H9 (cell line): Measurements from ENCODE around the gene CCDC134. TPM values are rescaled to one million over a fixed set of nuclear protein-coding genes. Genes with fewer than 3 reads are reported as not detected.
A peak's percentile ranks its signal among the peaks of the same experiment; 100 is the strongest.

Source experiments
- DNase-seq: peaks from one replicate; pipeline ENCODE4 v3.0.0-alpha.2; 2017
- H2AFZ ChIP-seq: one replicate; pipeline ENCODE4 v1.6.1; 2013; ENCODE audit warnings: mild to moderate bottlenecking, low read length, control low read depth, moderate library complexity
- H2AK5ac ChIP-seq: 2 replicates; pipeline ENCODE4 v1.6.1; 2013; ENCODE audit warnings: low read length, control low read depth, mixed read lengths; ENCODE audit not compliant: insufficient read length
- H2BK120ac ChIP-seq: one replicate; pipeline ENCODE4 v1.6.1; 2013; ENCODE audit warnings: low read depth, mild to moderate bottlenecking, low read length, control low read depth, inconsistent platforms; ENCODE audit not compliant: poor library complexity, severe bottlenecking
- H2BK12ac ChIP-seq: 2 replicates; pipeline ENCODE4 v1.6.1; 2013; ENCODE audit warnings: low read length, control low read depth, mixed read lengths, low read depth; ENCODE audit not compliant: insufficient read length
- H2BK15ac ChIP-seq: 2 replicates; pipeline ENCODE4 v1.6.1; 2013; ENCODE audit warnings: low read depth, low read length, control low read depth
- H2BK20ac ChIP-seq: one replicate; pipeline ENCODE4 v1.6.1; 2013; ENCODE audit warnings: low read depth, mild to moderate bottlenecking, low read length, control low read depth, inconsistent platforms; ENCODE audit not compliant: poor library complexity, severe bottlenecking
- H2BK5ac ChIP-seq: 2 replicates; pipeline ENCODE4 v1.6.1; 2013; ENCODE audit warnings: low read length, control low read depth, mixed read lengths; ENCODE audit not compliant: insufficient read length
- H3K14ac ChIP-seq: 2 replicates; pipeline ENCODE4 v1.6.1; 2013; ENCODE audit warnings: low read length, control low read depth; ENCODE audit not compliant: insufficient read depth
- H3K18ac ChIP-seq: 2 replicates; pipeline ENCODE4 v1.6.1; 2013; ENCODE audit warnings: low read depth, mild to moderate bottlenecking, mixed read lengths, low read length, control low read depth; ENCODE audit not compliant: insufficient read length
- H3K23ac ChIP-seq: 2 replicates; pipeline ENCODE4 v1.6.1; 2013; ENCODE audit warnings: low read length, control low read depth, mixed read lengths, low read depth; ENCODE audit not compliant: insufficient read length
- H3K23me2 ChIP-seq: 2 replicates; pipeline ENCODE4 v1.6.1; 2013; ENCODE audit warnings: low read depth, mild to moderate bottlenecking, mixed read lengths, low read length, control low read depth; ENCODE audit not compliant: insufficient read length, poor library complexity, severe bottlenecking
- H3K27ac ChIP-seq: 2 replicates; pipeline ENCODE4 v1.5.1; 2013; ENCODE audit warnings: low read length, control low read depth, mixed read lengths, low read depth; ENCODE audit not compliant: insufficient read length
- H3K27me3 ChIP-seq: 2 replicates; pipeline ENCODE4 v1.6.1; 2013; ENCODE audit warnings: low read length, control low read depth, inconsistent platforms; ENCODE audit not compliant: insufficient read depth
- H3K4ac ChIP-seq: 2 replicates; pipeline ENCODE4 v1.6.1; 2013; ENCODE audit warnings: low read depth, mild to moderate bottlenecking, control low read depth, inconsistent platforms, low read length, moderate library complexity
- H3K4me1 ChIP-seq: 2 replicates; pipeline ENCODE4 v1.6.1; 2013; ENCODE audit warnings: low read length, control low read depth, inconsistent platforms; ENCODE audit not compliant: insufficient read depth
- H3K4me2 ChIP-seq: 2 replicates; pipeline ENCODE4 v1.6.1; 2013; ENCODE audit warnings: low read length, control low read depth, mixed read lengths; ENCODE audit not compliant: insufficient read length, insufficient read depth
- H3K56ac ChIP-seq: 2 replicates; pipeline ENCODE4 v1.6.1; 2013; ENCODE audit warnings: low read depth, mild to moderate bottlenecking, mixed read lengths, low read length, control low read depth; ENCODE audit not compliant: insufficient read length
- H3K79me1 ChIP-seq: 2 replicates; pipeline ENCODE4 v1.6.1; 2013; ENCODE audit warnings: low read depth, mild to moderate bottlenecking, moderate library complexity, low read length, control low read depth, inconsistent platforms; ENCODE audit not compliant: insufficient read depth, poor library complexity, severe bottlenecking
- H3K79me2 ChIP-seq: 2 replicates; pipeline ENCODE4 v1.6.1; 2013; ENCODE audit warnings: low read length, control low read depth, inconsistent platforms; ENCODE audit not compliant: insufficient read depth
- H3K9ac ChIP-seq: 2 replicates; pipeline ENCODE4 v1.6.1; 2013; ENCODE audit warnings: low read length, control low read depth, mixed read lengths; ENCODE audit not compliant: insufficient read length; ENCODE audit errors: extremely low read depth
- H3K9me3 ChIP-seq: one replicate; pipeline ENCODE4 v1.6.1; 2013; ENCODE audit warnings: low read depth, low read length, inconsistent platforms; ENCODE audit not compliant: control insufficient read depth
- H3T11ph ChIP-seq: one replicate; pipeline ENCODE4 v1.6.1; 2013; ENCODE audit warnings: mild to moderate bottlenecking, low read length, control low read depth, inconsistent platforms
- H4K20me1 ChIP-seq: one replicate; pipeline ENCODE4 v1.6.1; 2013; ENCODE audit not compliant: control insufficient read depth, insufficient read length, insufficient read depth
- H4K5ac ChIP-seq: 2 replicates; pipeline ENCODE4 v1.6.1; 2013; ENCODE audit warnings: low read depth, mild to moderate bottlenecking, mixed read lengths, low read length, control low read depth; ENCODE audit not compliant: insufficient read length
- H4K8ac ChIP-seq: replicated peaks from 2 replicates; pipeline ENCODE4 v1.6.1; 2013; ENCODE audit warnings: low read length, control low read depth, mixed read lengths, low read depth; ENCODE audit not compliant: insufficient read length
- H4K91ac ChIP-seq: 2 replicates; pipeline ENCODE4 v1.6.1; 2013; ENCODE audit warnings: low read depth, mild to moderate bottlenecking, moderate library complexity, mixed read lengths, low read length, control low read depth; ENCODE audit not compliant: insufficient read length
- H3K27ac Mint-ChIP-seq, 3 experiments: 2 replicates in 2 of 3; 3 replicates in 1 of 3; pipeline ENCODE4 v1.8.0; 2020 to 2021; ENCODE audit warnings: mixed read lengths in 3 of 3, mild to moderate bottlenecking in 1 of 3, moderate library complexity in 1 of 3
- H3K27me3 Mint-ChIP-seq: 2 replicates; pipeline ENCODE4 v1.8.0; 2021; ENCODE audit warnings: low read depth, mild to moderate bottlenecking, moderate library complexity, mixed read lengths
- H3K36me3 Mint-ChIP-seq, 3 experiments: 2 replicates in 2 of 3; 3 replicates in 1 of 3; pipeline ENCODE4 v1.8.0; 2020 to 2021; ENCODE audit warnings: low read depth in 3 of 3, mixed read lengths in 3 of 3; ENCODE audit not compliant: insufficient read depth in 1 of 3
- H3K4me1 Mint-ChIP-seq, 2 experiments: 2 replicates each; pipeline ENCODE4 v1.8.0; 2020; ENCODE audit warnings: mixed read lengths in 2 of 2
- H3K4me3 Mint-ChIP-seq, 2 experiments: 2 replicates in 1 of 2; 3 replicates in 1 of 2; pipeline ENCODE4 v1.8.0; 2020 to 2021; ENCODE audit warnings: mild to moderate bottlenecking in 2 of 2, mixed read lengths in 2 of 2, moderate library complexity in 1 of 2
- H3K9me3 Mint-ChIP-seq, 2 experiments: 2 replicates in 1 of 2; 3 replicates in 1 of 2; pipeline ENCODE4 v1.8.0; 2020; ENCODE audit warnings: mild to moderate bottlenecking in 2 of 2, mixed read lengths in 2 of 2, moderate library complexity in 1 of 2
- total RNA-seq: library from RNA; stranded (reverse); gene quantifications from 2 replicates; pipeline ENCODE4 v1.2.1, GENCODE V29; 2021
- TF ChIP-seq, protein P1 (sequence below): fragments of 200-600 bp; sonication (generic); conservative IDR thresholded peaks from 3 replicates; pipeline ENCODE4 v1.8.0; 2021; ENCODE audit warnings: antibody characterized with exemption, mild to moderate bottlenecking

Gene CCDC134
- total RNA-seq, 1 experiment from 2014 or later = 20.7 TPM

DNA sequence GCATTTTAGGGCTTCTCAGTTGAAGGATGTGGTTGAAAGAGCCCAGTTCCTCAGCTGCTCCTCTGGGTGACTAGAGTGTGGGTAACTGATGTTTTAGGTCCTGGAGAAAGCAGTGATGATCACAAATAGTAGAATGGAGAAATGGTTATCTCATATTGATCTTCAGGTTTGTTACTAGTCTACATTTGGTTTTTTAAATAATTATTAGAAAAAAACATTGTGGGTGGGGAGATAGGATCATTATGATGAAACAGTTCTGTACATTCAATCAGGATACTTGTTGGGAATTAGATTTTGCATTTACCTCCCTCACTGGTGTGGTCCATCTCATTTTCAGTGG lies 57.4 kb downstream of the CCDC134 start:
- Histone ChIP-seq H2AFZ (no peak overlapping the region), H4K8ac (no peak overlapping the region), H3K14ac (no peak overlapping the region), H3K27me3 (no peaks in the 10 kb centered on the region), H2BK12ac (no peak overlapping the region), H2BK20ac (no peak overlapping the region), H3K27ac (no peak overlapping the region), H3K23me2 (no peaks in the 10 kb centered on the region), H3K9me3 (no peaks in the 10 kb centered on the region), H2BK120ac (no peak overlapping the region), H3K4me2 (no peak overlapping the region), H3K4me1 (peaks cover 4% of the 10 kb centered on the region; the same call in 1 of the 2 replicates), H3K9ac (no peak overlapping the region), H3K4ac (no peak overlapping the region), H3K23ac (no peak overlapping the region), H2AK5ac (no peak overlapping the region), H3T11ph (no peak overlapping the region), H3K79me1 (peaks cover 10% of the 10 kb centered on the region), H2BK5ac (no peak overlapping the region), H4K5ac (no peak overlapping the region), H4K20me1 (no peaks in the 10 kb centered on the region), H3K79me2 (peaks cover 21% of the 10 kb centered on the region; the same call in 1 of the 2 replicates), H3K18ac (no peak overlapping the region), H2BK15ac (no peak overlapping the region), H4K91ac (no peak overlapping the region), H3K56ac (no peak overlapping the region)
- TF ChIP-seq, protein P1, sequence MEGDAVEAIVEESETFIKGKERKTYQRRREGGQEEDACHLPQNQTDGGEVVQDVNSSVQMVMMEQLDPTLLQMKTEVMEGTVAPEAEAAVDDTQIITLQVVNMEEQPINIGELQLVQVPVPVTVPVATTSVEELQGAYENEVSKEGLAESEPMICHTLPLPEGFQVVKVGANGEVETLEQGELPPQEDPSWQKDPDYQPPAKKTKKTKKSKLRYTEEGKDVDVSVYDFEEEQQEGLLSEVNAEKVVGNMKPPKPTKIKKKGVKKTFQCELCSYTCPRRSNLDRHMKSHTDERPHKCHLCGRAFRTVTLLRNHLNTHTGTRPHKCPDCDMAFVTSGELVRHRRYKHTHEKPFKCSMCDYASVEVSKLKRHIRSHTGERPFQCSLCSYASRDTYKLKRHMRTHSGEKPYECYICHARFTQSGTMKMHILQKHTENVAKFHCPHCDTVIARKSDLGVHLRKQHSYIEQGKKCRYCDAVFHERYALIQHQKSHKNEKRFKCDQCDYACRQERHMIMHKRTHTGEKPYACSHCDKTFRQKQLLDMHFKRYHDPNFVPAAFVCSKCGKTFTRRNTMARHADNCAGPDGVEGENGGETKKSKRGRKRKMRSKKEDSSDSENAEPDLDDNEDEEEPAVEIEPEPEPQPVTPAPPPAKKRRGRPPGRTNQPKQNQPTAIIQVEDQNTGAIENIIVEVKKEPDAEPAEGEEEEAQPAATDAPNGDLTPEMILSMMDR = no peak
- no peak overlapping the region for H3K4me3 Mint-ChIP-seq
- no peaks in the 10 kb centered on the region for H3K27me3 Mint-ChIP-seq
- no peaks in the 10 kb centered on the region for H3K9me3 Mint-ChIP-seq
- peak overlapping the region in 2 of 3 experiments; percentile 31 to 38; a peak in 2 of 7 replicates for H3K27ac Mint-ChIP-seq
- DNase-seq = no peak
- peaks cover 15 to 17% of the 10 kb centered on the region in 2 experiments for H3K4me1 Mint-ChIP-seq
- peaks cover 6 to 26% (median 9%) of the 10 kb centered on the region in 3 experiments; a peak in 6 of 7 replicates for H3K36me3 Mint-ChIP-seq
